K562 (cell line): ENCODE results near the gene PANX1. TPM values are rescaled to one million over a fixed set of nuclear protein-coding genes. Genes with fewer than 3 reads are reported as not detected.

ENCODE experiments used
- BMI1 ChIP-seq: fragments of 150-350 bp; IDR thresholded peaks from 2 replicates; pipeline ENCODE4 v1.6.1; 2014; ENCODE audit warnings: low read length
- CGGBP1 ChIP-seq: fragments of 250-450 bp; sonication (Bioruptor Pico); IDR thresholded peaks from 2 replicates; pipeline ENCODE4 v1.9.0; 2021; ENCODE audit warnings: mild to moderate bottlenecking
- RAD21 ChIP-seq, 2 experiments: fragments of 250-450 bp in 1 of 2; fragments of 450-650 bp in 1 of 2; sonication (Bioruptor Pico) in 1 of 2; formaldehyde crosslinking in 1 of 2; IDR thresholded peaks in 1 of 2; conservative IDR thresholded peaks in 1 of 2; 2 replicates each; pipeline versions ENCODE4 v1.4.0 to v1.8.0; 2020 to 2022; ENCODE audit warnings: mild to moderate bottlenecking in 2 of 2, moderate library complexity in 1 of 2
- SP1 ChIP-seq: sonication (generic); formaldehyde crosslinking; IDR thresholded peaks from 2 replicates; pipeline ENCODE4 v1.8.1; 2022; ENCODE audit warnings: mild to moderate bottlenecking, missing genetic modification reagents
- ZNF184 ChIP-seq: sonication (generic); formaldehyde crosslinking; IDR thresholded peaks from 2 replicates; pipeline ENCODE4 v1.5.0; 2020; ENCODE audit warnings: missing genetic modification reagents
- polyA plus RNA-seq, 8 experiments: library from polyadenylated mRNA; depleted of rRNA in 4 of 8; stranded (reverse) in 5 of 8; unstranded in 3 of 8; fragments of >200 nt; fragmentation: Nextera tagmentation in 2 of 8; fragmentation: Illumina TruSeq in 1 of 8; extraction: Ambion mirVana in 2 of 8; extraction: Trizol in 1 of 8; gene quantifications; 2 replicates each; pipeline versions ENCODE4 v1.2.1 to v1.2.3, GENCODE V29; 2011 to 2014; ENCODE audit warnings: inconsistent platforms in 1 of 8, missing spikeins in 1 of 8
- total RNA-seq, 7 experiments: library from RNA; depleted of rRNA in 6 of 7; stranded (reverse); fragments of >200 nt in 6 of 7; fragmentation: Illumina TruSeq in 2 of 7; extraction: Trizol in 2 of 7; gene quantifications; 2 replicates each; pipeline versions ENCODE4 v1.2.1 to v1.2.3, GENCODE V29; 2011 to 2021; ENCODE audit warnings: low replicate concordance in 1 of 7
- TF ChIP-seq, protein P1 (sequence below), 3 experiments: IDR thresholded peaks in 2 of 3; conservative IDR thresholded peaks in 1 of 3; 2 replicates each; pipeline ENCODE4 v1.5.1; 2011 to 2012; ENCODE audit warnings: low read length in 3 of 3, mild to moderate bottlenecking in 3 of 3, control low read depth in 2 of 3, improper control_type of control experiment in 1 of 3, inconsistent platforms in 1 of 3, low read depth in 1 of 3, mixed read lengths in 1 of 3, moderate library complexity in 1 of 3; ENCODE audit not compliant: insufficient read depth in 2 of 3
- TF ChIP-seq, protein P2 (sequence below): fragments of 450-650 bp; formaldehyde crosslinking; IDR thresholded peaks from 2 replicates; pipeline ENCODE4 v1.4.0; 2020; ENCODE audit warnings: mild to moderate bottlenecking, moderate library complexity
- TF ChIP-seq, protein P3 (sequence below), 2 experiments: fragments of 450-650 bp in 1 of 2; sonication (generic) in 1 of 2; formaldehyde crosslinking in 1 of 2; IDR thresholded peaks in 1 of 2; conservative IDR thresholded peaks in 1 of 2; 2 replicates each; pipeline versions ENCODE4 v1.6.1 to v1.8.1; 2016 to 2023; ENCODE audit warnings: mild to moderate bottlenecking in 2 of 2, moderate library complexity in 2 of 2, inconsistent platforms in 1 of 2, missing genetic modification reagents in 1 of 2

The PANX1 gene
- total and polyA plus RNA-seq, 9 of the 15 experiments (the other 6 are each of a cell fraction or from before 2014, with no cell fraction given), result 1.9 to 14.8 (median 10.1) TPM

- TF ChIP-seq, protein P1, sequence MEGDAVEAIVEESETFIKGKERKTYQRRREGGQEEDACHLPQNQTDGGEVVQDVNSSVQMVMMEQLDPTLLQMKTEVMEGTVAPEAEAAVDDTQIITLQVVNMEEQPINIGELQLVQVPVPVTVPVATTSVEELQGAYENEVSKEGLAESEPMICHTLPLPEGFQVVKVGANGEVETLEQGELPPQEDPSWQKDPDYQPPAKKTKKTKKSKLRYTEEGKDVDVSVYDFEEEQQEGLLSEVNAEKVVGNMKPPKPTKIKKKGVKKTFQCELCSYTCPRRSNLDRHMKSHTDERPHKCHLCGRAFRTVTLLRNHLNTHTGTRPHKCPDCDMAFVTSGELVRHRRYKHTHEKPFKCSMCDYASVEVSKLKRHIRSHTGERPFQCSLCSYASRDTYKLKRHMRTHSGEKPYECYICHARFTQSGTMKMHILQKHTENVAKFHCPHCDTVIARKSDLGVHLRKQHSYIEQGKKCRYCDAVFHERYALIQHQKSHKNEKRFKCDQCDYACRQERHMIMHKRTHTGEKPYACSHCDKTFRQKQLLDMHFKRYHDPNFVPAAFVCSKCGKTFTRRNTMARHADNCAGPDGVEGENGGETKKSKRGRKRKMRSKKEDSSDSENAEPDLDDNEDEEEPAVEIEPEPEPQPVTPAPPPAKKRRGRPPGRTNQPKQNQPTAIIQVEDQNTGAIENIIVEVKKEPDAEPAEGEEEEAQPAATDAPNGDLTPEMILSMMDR (IDR thresholded peaks at IDR 0.05 in 2 of 3, conservative IDR thresholded peaks at IDR 0.05 in 1 of 3; ENCODE audit: insufficient read depth in 2 of 3, low read depth in 1 of 3, low read length in 3 of 3), result peak; percentile 79 to 95 (median 80)
- TF ChIP-seq ZNF184, result no peak
- TF ChIP-seq, protein P2, sequence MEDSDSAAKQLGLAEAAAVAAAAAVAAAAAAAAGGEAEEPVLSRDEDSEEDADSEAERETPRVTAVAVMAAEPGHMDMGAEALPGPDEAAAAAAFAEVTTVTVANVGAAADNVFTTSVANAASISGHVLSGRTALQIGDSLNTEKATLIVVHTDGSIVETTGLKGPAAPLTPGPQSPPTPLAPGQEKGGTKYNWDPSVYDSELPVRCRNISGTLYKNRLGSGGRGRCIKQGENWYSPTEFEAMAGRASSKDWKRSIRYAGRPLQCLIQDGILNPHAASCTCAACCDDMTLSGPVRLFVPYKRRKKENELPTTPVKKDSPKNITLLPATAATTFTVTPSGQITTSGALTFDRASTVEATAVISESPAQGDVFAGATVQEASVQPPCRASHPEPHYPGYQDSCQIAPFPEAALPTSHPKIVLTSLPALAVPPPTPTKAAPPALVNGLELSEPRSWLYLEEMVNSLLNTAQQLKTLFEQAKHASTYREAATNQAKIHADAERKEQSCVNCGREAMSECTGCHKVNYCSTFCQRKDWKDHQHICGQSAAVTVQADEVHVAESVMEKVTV (CRISPR knock-in tag), result 0 out of 2 replicates have a peak, but pooled peaks have one; percentile 24
- peak; percentile 62 to 79 for TF ChIP-seq RAD21 (CRISPR knock-in tag; conservative IDR thresholded peaks at IDR 0.05 in 1 of 2, IDR thresholded peaks at IDR 0.05 in 1 of 2)
- no peak for TF ChIP-seq SP1 (CRISPR knock-in tag)
- TF ChIP-seq, protein P3, sequence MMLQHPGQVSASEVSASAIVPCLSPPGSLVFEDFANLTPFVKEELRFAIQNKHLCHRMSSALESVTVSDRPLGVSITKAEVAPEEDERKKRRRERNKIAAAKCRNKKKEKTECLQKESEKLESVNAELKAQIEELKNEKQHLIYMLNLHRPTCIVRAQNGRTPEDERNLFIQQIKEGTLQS (IDR thresholded peaks at IDR 0.05), result no peak
- TF ChIP-seq, protein P3 (CRISPR knock-in tag; conservative IDR thresholded peaks at IDR 0.05), result 0 out of 2 replicates have a peak, but pooled peaks have one; percentile 32
- no peak for TF ChIP-seq CGGBP1
- TF ChIP-seq BMI1, result no peak
- TF ChIP-seq, all 486 proteins: peak for 12
These were observed 55.2 kb downstream of the PANX1 start (continued) for GRCh38 chr11:94183886-94184264.
